Measurements from ENCODE around the gene GUCY2C.
A peak's percentile ranks its signal among the peaks of the same experiment; 100 is the strongest.

Gene GUCY2C

DNA sequence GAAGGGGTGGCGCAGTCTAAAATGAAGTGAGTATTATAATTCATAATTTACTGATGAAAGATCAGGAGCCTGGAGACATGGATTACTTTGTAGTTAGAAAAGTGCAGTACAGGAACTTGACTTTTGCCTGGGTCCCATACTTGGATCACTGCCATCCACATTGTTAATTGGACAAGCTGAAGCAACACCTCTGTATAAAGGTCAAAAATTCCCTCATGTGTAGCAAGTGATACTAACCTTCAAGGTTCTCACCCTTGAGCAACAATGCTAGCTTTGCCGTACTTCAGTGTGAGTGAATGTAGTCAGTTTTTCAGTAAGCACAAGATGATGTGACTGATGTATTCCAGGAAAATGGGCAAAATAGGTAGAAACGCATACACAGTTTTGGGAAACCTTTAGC, 84.1 kb downstream of the GUCY2C start:
- no peak overlapping the region for H3K4me3 ChIP-seq (ENCODE audit: low read length)
- no peak overlapping the region for H2BK5ac ChIP-seq (ENCODE audit: low read length)
- no peak overlapping the region for H3K27ac ChIP-seq (ENCODE audit: low read depth, low read length)
- no peak overlapping the region for H2BK15ac ChIP-seq (replicated peaks; ENCODE audit: low read depth)
- no peaks in the 10 kb centered on the region for H3K27me3 ChIP-seq (ENCODE audit: insufficient read depth, low read length, poor library complexity)
- H3K36me3 ChIP-seq (ENCODE audit: control insufficient read depth, insufficient read depth, low read length): no peaks in the 10 kb centered on the region
- no peak for DNase-seq
- WGBS (ENCODE audit: extremely low coverage, insufficient coverage, low lambda C conversion rate): no CpG with 5 or more reads among the region's 3 CpGs
- no peak overlapping the region for H3K9ac ChIP-seq (ENCODE audit: low read length)
- H3K4me1 ChIP-seq (ENCODE audit: control insufficient read depth, low read depth, low read length): no peaks in the 10 kb centered on the region
- H2AK5ac ChIP-seq (ENCODE audit: low read length): no peak overlapping the region
- H3K79me1 ChIP-seq (ENCODE audit: low read length): no peaks in the 10 kb centered on the region
- H4K5ac ChIP-seq (ENCODE audit: low read length): no peak overlapping the region
- no peak overlapping the region for H4K8ac ChIP-seq (ENCODE audit: low read depth, low read length)
- H2BK120ac ChIP-seq (ENCODE audit: low read depth, low read length): no peak overlapping the region
- no peak overlapping the region for H3K4me2 ChIP-seq (ENCODE audit: low read length)
- H3K23ac ChIP-seq (ENCODE audit: low read length): no peak overlapping the region
- H3K56ac ChIP-seq (ENCODE audit: low read length): no peak overlapping the region
- H3K4ac ChIP-seq (ENCODE audit: low read depth, low read length): no peak overlapping the region
- no peak overlapping the region for H3K18ac ChIP-seq (ENCODE audit: low read length)
- no peaks in the 10 kb centered on the region for H3K79me2 ChIP-seq (ENCODE audit: control insufficient read depth, insufficient read depth, low read length)

DNA sequence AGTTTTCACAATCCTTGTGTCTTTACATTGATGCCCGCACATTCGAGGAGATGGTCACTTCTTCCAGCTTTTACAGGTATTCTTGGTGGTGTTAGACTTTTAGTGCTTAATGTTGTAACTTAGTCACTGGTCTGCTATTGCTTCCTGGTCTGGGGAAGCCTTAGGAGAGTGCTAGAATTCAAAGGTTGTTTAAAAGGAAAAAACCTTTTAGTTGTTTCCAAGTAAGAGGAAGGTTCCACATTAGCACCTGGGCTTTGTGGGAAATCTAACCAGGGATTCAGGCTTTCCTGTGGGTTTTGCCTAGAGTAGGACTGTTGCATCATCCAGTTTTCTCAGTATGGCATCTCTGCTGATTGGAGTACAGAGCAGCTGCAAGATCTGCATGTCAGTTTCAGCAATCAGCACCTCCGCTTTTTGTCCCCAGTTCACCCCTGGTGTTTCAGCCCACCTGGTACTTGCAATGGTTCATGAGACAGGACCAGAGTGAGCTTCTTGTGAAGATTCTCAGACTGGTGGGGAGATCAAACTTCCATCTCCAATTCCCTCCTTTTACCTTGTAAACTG, 84.7 kb downstream of the GUCY2C start:
- Histone ChIP-seq H4K5ac (ENCODE audit: low read length) (no peak overlapping the region), H3K27me3 (ENCODE audit: insufficient read depth, low read length, poor library complexity) (no peaks in the 10 kb centered on the region), H3K4ac (ENCODE audit: low read depth, low read length) (no peak overlapping the region), H3K9ac (ENCODE audit: low read length) (no peak overlapping the region), H3K36me3 (ENCODE audit: control insufficient read depth, insufficient read depth, low read length) (no peaks in the 10 kb centered on the region), H2BK5ac (ENCODE audit: low read length) (no peak overlapping the region), H2BK15ac (replicated peaks; ENCODE audit: low read depth) (no peak overlapping the region), H3K4me2 (ENCODE audit: low read length) (no peak overlapping the region), H3K79me1 (ENCODE audit: low read length) (no peaks in the 10 kb centered on the region), H3K18ac (ENCODE audit: low read length) (no peak overlapping the region), H2AK5ac (ENCODE audit: low read length) (no peak overlapping the region), H3K79me2 (ENCODE audit: control insufficient read depth, insufficient read depth, low read length) (no peaks in the 10 kb centered on the region), H3K4me1 (ENCODE audit: control insufficient read depth, low read depth, low read length) (no peaks in the 10 kb centered on the region), H3K27ac (ENCODE audit: low read depth, low read length) (no peak overlapping the region), H3K4me3 (ENCODE audit: low read length) (no peak overlapping the region), H3K56ac (ENCODE audit: low read length) (no peak overlapping the region), H4K8ac (ENCODE audit: low read depth, low read length) (no peak overlapping the region), H2BK120ac (ENCODE audit: low read depth, low read length) (no peak overlapping the region), H3K23ac (ENCODE audit: low read length) (no peak overlapping the region)
- DNase-seq: no peak
- no CpG with 5 or more reads among the region's 3 CpGs for WGBS (ENCODE audit: extremely low coverage, insufficient coverage, low lambda C conversion rate)

DNA sequence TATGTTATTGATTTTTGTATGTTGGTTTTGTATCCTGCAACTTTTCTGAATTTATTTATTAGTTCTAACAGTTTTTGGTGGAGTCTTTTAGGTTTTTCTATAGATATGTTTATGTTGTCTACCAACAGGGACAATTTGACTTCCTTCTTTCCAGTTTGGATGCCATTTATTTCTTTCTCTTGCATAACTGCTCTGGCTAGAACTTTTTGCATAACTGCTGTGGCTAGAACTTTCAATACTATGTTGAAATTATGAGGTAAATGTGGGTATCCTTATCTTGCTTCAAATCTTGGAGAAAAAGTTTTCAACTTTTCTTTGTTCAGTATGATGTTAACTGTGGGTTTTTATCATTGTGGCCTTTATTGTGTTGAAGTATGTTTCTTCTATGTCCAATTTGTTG, 88.8 kb downstream of the GUCY2C start:
- Histone ChIP-seq H3K56ac (ENCODE audit: low read length) (no peak overlapping the region), H2BK5ac (ENCODE audit: low read length) (no peak overlapping the region), H3K4me1 (ENCODE audit: control insufficient read depth, low read depth, low read length) (no peaks in the 10 kb centered on the region), H4K8ac (ENCODE audit: low read depth, low read length) (no peak overlapping the region), H4K5ac (ENCODE audit: low read length) (no peak overlapping the region), H2BK120ac (ENCODE audit: low read depth, low read length) (no peak overlapping the region), H3K27me3 (ENCODE audit: insufficient read depth, low read length, poor library complexity) (no peaks in the 10 kb centered on the region), H3K23ac (ENCODE audit: low read length) (no peak overlapping the region), H2AK5ac (ENCODE audit: low read length) (no peak overlapping the region), H3K9ac (ENCODE audit: low read length) (no peak overlapping the region), H3K79me2 (ENCODE audit: control insufficient read depth, insufficient read depth, low read length) (no peaks in the 10 kb centered on the region), H3K36me3 (ENCODE audit: control insufficient read depth, insufficient read depth, low read length) (no peaks in the 10 kb centered on the region), H2BK15ac (replicated peaks; ENCODE audit: low read depth) (no peak overlapping the region), H3K27ac (ENCODE audit: low read depth, low read length) (no peak overlapping the region), H3K79me1 (ENCODE audit: low read length) (no peaks in the 10 kb centered on the region), H3K4me3 (ENCODE audit: low read length) (no peak overlapping the region), H3K4ac (ENCODE audit: low read depth, low read length) (no peak overlapping the region), H3K4me2 (ENCODE audit: low read length) (no peak overlapping the region), H3K18ac (ENCODE audit: low read length) (no peak overlapping the region)
- no peak for DNase-seq

GRCh38 chr12:14605401-14605989, 90.9 kb downstream of the GUCY2C start:
- WGBS (ENCODE audit: extremely low coverage, insufficient coverage, low lambda C conversion rate): no CpG with 5 or more reads among the region's 3 CpGs
- Histone ChIP-seq H2BK120ac (ENCODE audit: low read depth, low read length) (no peak overlapping the region), H3K27me3 (ENCODE audit: insufficient read depth, low read length, poor library complexity) (no peaks in the 10 kb centered on the region)

GRCh38 chr12:14601692-14602478, 94.5 kb downstream of the GUCY2C start:
- Histone ChIP-seq H3K27ac (ENCODE audit: low read depth, low read length) (no peak overlapping the region), H2BK15ac (replicated peaks; ENCODE audit: low read depth) (no peak overlapping the region), H3K79me2 (ENCODE audit: control insufficient read depth, insufficient read depth, low read length) (no peaks in the 10 kb centered on the region), H3K23ac (ENCODE audit: low read length) (no peak overlapping the region), H2BK5ac (ENCODE audit: low read length) (no peak overlapping the region), H3K18ac (ENCODE audit: low read length) (no peak overlapping the region), H3K79me1 (ENCODE audit: low read length) (no peaks in the 10 kb centered on the region), H4K5ac (ENCODE audit: low read length) (no peak overlapping the region), H4K8ac (ENCODE audit: low read depth, low read length) (no peak overlapping the region), H2BK120ac (ENCODE audit: low read depth, low read length) (no peak overlapping the region), H3K27me3 (ENCODE audit: insufficient read depth, low read length, poor library complexity) (no peaks in the 10 kb centered on the region), H3K4me1 (ENCODE audit: control insufficient read depth, low read depth, low read length) (no peaks in the 10 kb centered on the region), H2AK5ac (ENCODE audit: low read length) (no peak overlapping the region), H3K4me3 (ENCODE audit: low read length) (no peak overlapping the region), H3K4ac (ENCODE audit: low read depth, low read length) (no peak overlapping the region), H3K9ac (ENCODE audit: low read length) (no peak overlapping the region), H3K56ac (ENCODE audit: low read length) (no peak overlapping the region), H3K4me2 (ENCODE audit: low read length) (no peak overlapping the region), H3K36me3 (ENCODE audit: control insufficient read depth, insufficient read depth, low read length) (no peaks in the 10 kb centered on the region)
- no peak for DNase-seq
- 100% methylated on average over 2 of the region's 4 CpGs for WGBS (ENCODE audit: extremely low coverage, insufficient coverage, low lambda C conversion rate)

More at GRCh38 chr12:14605401-14605989, 90.9 kb downstream of the GUCY2C start:
- Histone ChIP-seq H3K9ac (ENCODE audit: low read length) (no peak overlapping the region), H3K79me2 (ENCODE audit: control insufficient read depth, insufficient read depth, low read length) (no peaks in the 10 kb centered on the region), H3K4ac (ENCODE audit: low read depth, low read length) (no peak overlapping the region), H3K18ac (ENCODE audit: low read length) (no peak overlapping the region), H3K4me2 (ENCODE audit: low read length) (no peak overlapping the region), H2BK15ac (replicated peaks; ENCODE audit: low read depth) (no peak overlapping the region), H3K4me1 (ENCODE audit: control insufficient read depth, low read depth, low read length) (no peaks in the 10 kb centered on the region), H4K8ac (ENCODE audit: low read depth, low read length) (no peak overlapping the region), H2AK5ac (ENCODE audit: low read length) (no peak overlapping the region), H2BK5ac (ENCODE audit: low read length) (no peak overlapping the region), H3K4me3 (ENCODE audit: low read length) (no peak overlapping the region), H3K23ac (ENCODE audit: low read length) (no peak overlapping the region), H3K36me3 (ENCODE audit: control insufficient read depth, insufficient read depth, low read length) (no peaks in the 10 kb centered on the region), H3K56ac (ENCODE audit: low read length) (no peak overlapping the region), H3K27ac (ENCODE audit: low read depth, low read length) (no peak overlapping the region), H3K79me1 (ENCODE audit: low read length) (no peaks in the 10 kb centered on the region), H4K5ac (ENCODE audit: low read length) (no peak overlapping the region)
- DNase-seq: peak; percentile 4
